Neutrophil (primary cell): ENCODE measurements around the gene HERC3.

Experiments used
- H3K27ac ChIP-seq: fragments of 200-600 bp; sonication (generic); 2 replicates; pipeline ENCODE4 v1.5.1; 2016; ENCODE audit warnings: mild to moderate bottlenecking, moderate library complexity
- H3K27me3 ChIP-seq: fragments of 200-600 bp; sonication (generic); 2 replicates; pipeline ENCODE4 v1.6.0; 2016; ENCODE audit warnings: mild to moderate bottlenecking
- H3K36me3 ChIP-seq: fragments of 200-600 bp; sonication (generic); 2 replicates; pipeline ENCODE4 v1.5.1; 2017
- H3K4me1 ChIP-seq, 2 experiments: fragments of 200-600 bp in 1 of 2; sonication (generic) in 1 of 2; 1 replicate in 1 of 2; 2 replicates in 1 of 2; pipeline versions ENCODE4 v1.5.1 to v1.6.1; 2013 to 2016; ENCODE audit warnings: low read depth in 1 of 2, low read length in 1 of 2, mild to moderate bottlenecking in 1 of 2, moderate library complexity in 1 of 2; ENCODE audit not compliant: control insufficient read depth in 1 of 2, insufficient read depth in 1 of 2
- H3K4me3 ChIP-seq, 2 experiments: fragments of 200-600 bp in 1 of 2; sonication (generic) in 1 of 2; 1 replicate in 1 of 2; 2 replicates in 1 of 2; pipeline ENCODE4 v1.5.1; 2013 to 2016; ENCODE audit warnings: low read depth in 1 of 2, low read length in 1 of 2, mild to moderate bottlenecking in 1 of 2, moderate library complexity in 1 of 2
- H3K9me3 ChIP-seq: fragments of 200-600 bp; sonication (generic); 2 replicates; pipeline ENCODE4 v1.5.1; 2016
- CTCF ChIP-seq: fragments of 200-600 bp; sonication (generic); IDR thresholded peaks from 2 replicates; pipeline ENCODE4 v1.5.1; 2016; ENCODE audit warnings: antibody characterized with exemption

HERC3 gene

DNA sequence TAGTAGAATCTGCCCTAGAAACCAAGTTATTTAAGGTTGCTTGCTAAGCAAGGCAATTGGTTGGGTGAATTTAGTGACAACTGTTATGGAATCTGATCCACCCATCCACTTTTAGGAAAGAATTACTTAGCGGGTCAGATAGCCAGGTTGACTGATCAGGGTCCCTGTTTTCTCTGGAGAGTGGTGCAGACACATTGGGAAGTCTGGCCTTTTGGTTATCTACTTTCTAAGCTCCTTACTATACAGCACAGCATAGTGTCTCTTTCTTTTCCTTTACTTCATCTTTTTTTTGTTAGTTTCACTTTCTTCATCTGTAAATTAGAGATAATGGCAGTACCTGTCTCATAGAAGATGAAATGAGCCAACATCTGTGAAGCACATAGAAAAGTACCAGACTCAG lies 7.4 kb downstream of the HERC3 start:
- Histone ChIP-seq H3K27me3 (no peaks in the 10 kb centered on the region), H3K27ac (peak overlapping the region; percentile 0), H3K4me3 (no peak overlapping the region), H3K36me3 (peaks cover 54% of the 10 kb centered on the region), H3K4me1 (peaks cover 13 to 14% of the 10 kb centered on the region in 2 experiments), H3K9me3 (no peaks in the 10 kb centered on the region)
- no peak for TF ChIP-seq CTCF

- H3K9me3 ChIP-seq = no peaks in the 10 kb centered on the region
- no peaks in the 10 kb centered on the region for H3K27me3 ChIP-seq
- no peak for TF ChIP-seq CTCF
- no peak overlapping the region for H3K4me3 ChIP-seq
- peaks cover 13 to 18% of the 10 kb centered on the region in 2 experiments for H3K4me1 ChIP-seq
- H3K27ac ChIP-seq = peak overlapping the region; percentile 0
- H3K36me3 ChIP-seq = peaks cover 54% of the 10 kb centered on the region
Observed at GRCh38 chr4:88600176-88600838, 8.0 kb downstream of the HERC3 start.

GRCh38 chr4:88604978-88605678 lies 12.8 kb downstream of the HERC3 start:
- Histone ChIP-seq H3K27me3 (no peaks in the 10 kb centered on the region), H3K4me1 (peaks cover 17 to 29% of the 10 kb centered on the region in 2 experiments), H3K9me3 (no peaks in the 10 kb centered on the region), H3K4me3 (no peak overlapping the region), H3K27ac (peak overlapping the region; percentile 45), H3K36me3 (peaks cover 61% of the 10 kb centered on the region)
- no peak for TF ChIP-seq CTCF

- Histone ChIP-seq H3K36me3 (peaks cover 61% of the 10 kb centered on the region), H3K27ac (peak overlapping the region; percentile 56), H3K27me3 (no peaks in the 10 kb centered on the region), H3K4me3 (no peak overlapping the region), H3K9me3 (no peaks in the 10 kb centered on the region), H3K4me1 (peaks cover 17 to 26% of the 10 kb centered on the region in 2 experiments)
- TF ChIP-seq CTCF = no peak
Observed at GRCh38 chr4:88605736-88606135, 13.5 kb downstream of the HERC3 start.

DNA sequence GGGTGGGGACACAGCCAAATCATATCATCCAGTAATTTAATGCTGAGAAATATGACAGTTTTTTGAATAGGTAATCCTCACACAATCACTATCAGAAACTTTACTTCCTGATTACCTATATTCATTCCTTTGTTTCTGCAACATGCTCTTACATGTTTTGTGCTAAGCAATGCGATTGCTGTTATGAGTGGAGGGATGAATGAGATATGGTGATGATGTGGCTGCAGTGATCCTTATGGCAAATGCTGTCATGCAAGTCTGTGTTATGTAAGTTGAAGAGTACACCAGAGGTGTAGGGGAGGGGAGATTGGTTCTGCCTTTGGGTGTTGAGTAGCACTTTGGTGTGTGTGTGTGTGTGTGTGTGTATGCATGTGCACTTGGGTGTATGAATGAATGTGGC lies 14.6 kb downstream of the HERC3 start:
- H3K27ac ChIP-seq = no peak overlapping the region
- TF ChIP-seq CTCF = no peak
- no peaks in the 10 kb centered on the region for H3K9me3 ChIP-seq
- H3K4me3 ChIP-seq = no peak overlapping the region
- peaks cover 64% of the 10 kb centered on the region for H3K36me3 ChIP-seq
- H3K27me3 ChIP-seq = no peaks in the 10 kb centered on the region
- H3K4me1 ChIP-seq = peaks cover 17 to 26% of the 10 kb centered on the region in 2 experiments
